Pulmonary artery endothelial cell (primary cell): ENCODE results near the gene MTMR2. TPM values are rescaled to one million over a fixed set of nuclear protein-coding genes. Genes with fewer than 3 reads are reported as not detected.

Source experiments
- DNase-seq: peaks from one replicate; pipeline ENCODE4 v3.0.0-alpha.2; 2011; ENCODE audit warnings: low read depth, low spot score
- total RNA-seq: library from RNA; depleted of rRNA; stranded (reverse); fragments of >200 nt; gene quantifications from 2 replicates; pipeline ENCODE4 v1.2.3, GENCODE V29; 2014

The MTMR2 gene
- total RNA-seq: 39.2 and 56.7 TPM in 2 replicates

GRCh38 chr11:95923728-95924413 lies at the start of gene MTMR2:
TSS of gene MTMR2 (minus strand) at chr11:95924107. CDS start at chr11:95923954, 153 bp downstream.
- DNase-seq: no peak

- no peak for DNase-seq
Measured at GRCh38 chr11:95972060-95972459, 48.2 kb upstream of the MTMR2 start.

GRCh38 chr11:95968585-95968984 lies 44.7 kb upstream of the MTMR2 start:
- DNase-seq: no peak

GRCh38 chr11:95964281-95964680 lies 40.4 kb upstream of the MTMR2 start:
- DNase-seq: no peak

GRCh38 chr11:95961758-95962157 lies 37.9 kb upstream of the MTMR2 start:
- no peak for DNase-seq

GRCh38 chr11:95950905-95951304 lies 27.0 kb upstream of the MTMR2 start:
- no peak for DNase-seq

GRCh38 chr11:95948637-95949036 lies 24.7 kb upstream of the MTMR2 start:
- DNase-seq: no peak

GRCh38 chr11:95944623-95945022 lies 20.7 kb upstream of the MTMR2 start:
- DNase-seq: no peak

- no peak for DNase-seq
Measured at GRCh38 chr11:95943546-95943945, 19.6 kb upstream of the MTMR2 start.

- DNase-seq: no peak
Measured at GRCh38 chr11:95939091-95939490, 15.2 kb upstream of the MTMR2 start.

- DNase-seq: no peak
Measured at GRCh38 chr11:95937358-95937757, 13.5 kb upstream of the MTMR2 start.

- DNase-seq: no peak
Measured at GRCh38 chr11:95933594-95933993, 9.7 kb upstream of the MTMR2 start.

- no peak for DNase-seq
Measured at GRCh38 chr11:95931916-95932315, 8.0 kb upstream of the MTMR2 start.

GRCh38 chr11:95930948-95931347 lies 7.0 kb upstream of the MTMR2 start:
- DNase-seq: no peak

- DNase-seq: no peak
Measured at GRCh38 chr11:95926726-95927125, 2.8 kb upstream of the MTMR2 start.

GRCh38 chr11:95925011-95925410 lies 1.1 kb upstream of the MTMR2 start:
- DNase-seq: no peak

- DNase-seq: no peak
Measured at GRCh38 chr11:95924414-95924760, 480 bp upstream of the MTMR2 start.

- no peak for DNase-seq
Measured at GRCh38 chr11:95923439-95923727, 524 bp downstream of the MTMR2 start.

- DNase-seq: no peak
Measured at GRCh38 chr11:95922536-95923438, 1.1 kb downstream of the MTMR2 start.

- DNase-seq: no peak
Measured at GRCh38 chr11:95922099-95922498, 1.8 kb downstream of the MTMR2 start.

- DNase-seq: no peak
Measured at GRCh38 chr11:95920460-95921105, 3.3 kb downstream of the MTMR2 start.

GRCh38 chr11:95919514-95919913 lies 4.4 kb downstream of the MTMR2 start:
- no peak for DNase-seq

- DNase-seq: no peak
Measured at GRCh38 chr11:95918720-95919119, 5.2 kb downstream of the MTMR2 start.
